Urinary bladder (tissue), 4 donors: Measurements from ENCODE around the gene GSG1. TPM values are rescaled to one million over a fixed set of nuclear protein-coding genes. Genes with fewer than 3 reads are reported as not detected.
"Not testable (repeated sequence)": the region's sequence is repeated elsewhere in the genome, so short reads cannot be mapped to it uniquely, and the experiment has no call there.

Source experiments
- DNase-seq: peaks from one replicate; pipeline ENCODE4 v3.0.0-alpha.2; 2015; ENCODE audit errors: extremely low spot score
- H3K27ac ChIP-seq: one replicate; pipeline ENCODE4 v1.5.1; 2013; ENCODE audit warnings: low read depth, mild to moderate bottlenecking, moderate library complexity
- H3K36me3 ChIP-seq: one replicate; pipeline ENCODE4 v1.6.1; 2013; ENCODE audit warnings: mild to moderate bottlenecking, moderate library complexity; ENCODE audit not compliant: insufficient read depth
- H3K4me1 ChIP-seq: one replicate; pipeline ENCODE4 v1.6.1; 2013; ENCODE audit warnings: mild to moderate bottlenecking, moderate library complexity; ENCODE audit not compliant: insufficient read depth
- H3K4me3 ChIP-seq: one replicate; pipeline ENCODE4 v1.5.1; 2013; ENCODE audit warnings: low read depth, low read length
- WGBS: extraction: QIAGEN DNeasy Blood & Tissue Kit; methylation state at CpG from one replicate; pipeline ENCODE4 v1.1.7; 2013; 5-methylcytosine and 5-hydroxymethylcytosine counted together
- polyA plus RNA-seq: library from polyadenylated mRNA; stranded (reverse); fragments of 200-250 nt; gene quantifications from one replicate; pipeline ENCODE4 v1.2.3, GENCODE V29; 2013
- total RNA-seq: library from RNA; depleted of rRNA; stranded (reverse); fragments of >200 nt; gene quantifications from one replicate; pipeline ENCODE4 v1.2.3, GENCODE V29; 2014
- donor health status: healthy with polysubstance abuse.
- donor health status: healthy.

Gene GSG1
- total and polyA plus RNA-seq, 2 donors: 1.1 TPM; not detected in 1

DNA sequence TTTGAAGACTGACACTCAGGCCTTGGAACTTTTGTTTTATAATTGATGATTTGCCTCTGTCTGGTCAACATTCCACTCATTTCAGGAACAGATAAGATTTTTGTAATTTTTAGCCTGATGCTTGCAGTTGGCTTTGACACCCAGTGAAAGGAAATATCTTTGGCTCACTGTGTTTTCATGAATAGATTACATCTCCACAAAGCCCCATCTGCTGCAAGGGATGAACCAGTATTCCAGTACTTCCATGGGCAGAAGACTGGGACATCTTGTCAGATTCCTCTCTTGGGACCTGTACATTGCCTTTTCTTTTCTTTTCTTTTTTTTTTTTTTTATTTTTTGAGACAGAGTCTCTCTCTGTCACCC lies 28.4 kb downstream of the GSG1 start:
- DNase-seq: no peak
- Histone ChIP-seq H3K4me1 (no peaks in the 10 kb centered on the region), H3K4me3 (no peak overlapping the region), H3K36me3 (no peaks in the 10 kb centered on the region), H3K27ac (no peak overlapping the region)

DNA sequence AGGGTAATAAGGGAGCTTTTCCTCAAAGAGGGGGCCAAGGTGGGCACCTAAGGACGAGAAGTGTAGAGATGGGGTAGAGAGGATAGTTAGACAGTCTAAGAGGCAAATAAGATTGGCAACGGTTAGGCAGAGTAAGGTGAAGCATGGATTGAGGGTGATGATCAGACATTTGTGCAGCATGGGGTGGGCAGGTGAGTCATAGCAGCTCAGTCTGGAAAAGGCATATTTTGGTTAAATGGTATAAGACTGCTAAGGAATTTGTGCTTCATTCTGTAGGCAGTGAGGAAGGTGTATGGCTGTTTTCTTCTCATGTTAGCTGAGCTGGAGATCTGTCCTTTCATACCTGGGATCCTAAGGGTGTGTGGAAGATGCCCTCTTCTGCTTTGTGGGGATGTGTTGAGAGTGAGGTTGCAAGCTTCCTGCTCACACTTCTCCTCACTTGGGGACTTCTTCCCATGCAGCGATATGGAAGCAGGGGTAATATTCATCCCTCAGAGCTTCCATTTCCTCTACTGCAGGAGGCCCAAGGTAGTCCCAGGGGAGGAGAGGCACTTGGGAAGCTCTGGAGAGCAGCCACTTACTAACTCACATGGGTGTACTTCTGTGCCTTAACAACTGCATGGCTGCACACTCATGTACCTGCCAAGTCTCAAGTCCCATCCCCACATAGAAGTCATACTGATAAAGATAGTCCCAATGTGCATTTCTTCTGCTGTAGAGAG lies 28.9 kb downstream of the GSG1 start:
- no peak for DNase-seq
- H3K36me3 ChIP-seq: no peaks in the 10 kb centered on the region
- H3K4me1 ChIP-seq: no peaks in the 10 kb centered on the region
- H3K4me3 ChIP-seq: no peak overlapping the region
- H3K27ac ChIP-seq: no peak overlapping the region
- WGBS: 93% methylated on average over 3 of the region's 3 CpGs

DNA sequence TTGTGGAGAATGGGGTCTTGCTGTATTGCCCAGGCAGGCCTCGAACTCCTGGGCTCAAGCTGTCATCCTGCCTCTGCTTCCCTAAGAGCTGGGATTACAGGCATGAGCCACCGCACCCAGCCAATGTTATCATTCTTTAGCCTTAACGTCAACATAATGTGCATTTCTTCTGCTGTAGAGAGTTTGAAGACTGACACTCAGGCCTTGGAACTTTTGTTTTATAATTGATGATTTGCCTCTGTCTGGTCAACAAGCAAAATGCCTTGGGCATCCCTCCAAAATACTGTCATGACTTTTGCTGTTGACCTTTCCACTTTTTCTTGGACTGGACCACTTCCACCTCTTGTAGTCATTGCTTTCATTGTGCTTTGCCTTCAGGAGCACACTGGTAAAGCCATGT lies 30.3 kb downstream of the GSG1 start:
- no peaks in the 10 kb centered on the region for H3K36me3 ChIP-seq
- 72% methylated on average over 3 of the region's 3 CpGs for WGBS
- DNase-seq: no peak

DNA sequence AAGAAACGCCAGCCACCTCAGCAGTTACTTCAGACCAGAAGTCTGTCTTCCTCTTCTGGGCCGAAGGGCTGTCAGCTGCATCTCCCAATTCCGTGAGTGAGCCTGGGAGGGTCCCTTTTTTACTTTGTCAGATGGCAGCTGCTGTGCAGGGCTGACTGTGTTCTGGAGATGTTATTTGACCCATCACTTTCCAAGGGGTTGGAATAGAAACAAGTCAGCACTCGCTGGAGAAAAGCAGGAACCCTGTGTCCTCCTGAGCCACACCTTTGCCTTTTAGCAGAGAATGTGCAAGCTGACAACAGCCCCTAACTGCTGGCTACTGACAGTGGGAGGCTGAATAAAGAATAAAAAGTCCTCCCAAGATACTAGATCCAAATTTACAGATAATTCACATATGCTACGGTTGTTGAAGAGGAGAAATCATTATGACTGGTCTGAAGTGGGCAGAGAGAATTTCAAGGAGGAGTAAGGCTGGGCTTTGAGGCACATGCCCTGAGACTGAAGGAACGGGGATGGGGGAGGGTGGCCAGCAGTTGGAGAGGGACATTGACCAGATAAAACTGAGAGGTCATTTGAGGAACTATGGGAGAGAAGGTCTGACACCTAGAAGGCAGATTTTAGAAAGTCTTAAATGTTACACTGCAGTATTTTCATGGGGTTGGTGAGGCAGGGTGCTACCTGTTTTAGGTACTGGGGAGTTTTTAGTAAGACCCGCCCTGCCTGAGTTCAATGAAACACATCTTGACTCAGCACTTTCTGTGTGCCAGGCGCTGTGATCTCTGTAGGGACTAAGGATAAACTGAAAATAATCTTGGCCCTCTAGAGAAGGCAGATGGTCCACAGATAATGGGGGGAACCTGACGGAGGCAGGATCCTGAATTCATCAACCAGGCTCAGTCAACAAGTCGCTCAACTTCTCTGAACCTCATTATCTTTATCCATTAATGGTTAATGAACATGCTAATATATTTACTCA lies 31.9 kb downstream of the GSG1 start:
- Histone ChIP-seq H3K4me3 (no peak overlapping the region), H3K4me1 (no peaks in the 10 kb centered on the region), H3K27ac (no peak overlapping the region), H3K36me3 (no peaks in the 10 kb centered on the region)
- no peak for DNase-seq
- WGBS: 74% methylated on average over 10 of the region's 10 CpGs

More for the DNA sequence above, 30.3 kb downstream of the GSG1 start:
- Histone ChIP-seq H3K4me3 (no peak overlapping the region), H3K27ac (no peak overlapping the region), H3K4me1 (no peaks in the 10 kb centered on the region)

DNA sequence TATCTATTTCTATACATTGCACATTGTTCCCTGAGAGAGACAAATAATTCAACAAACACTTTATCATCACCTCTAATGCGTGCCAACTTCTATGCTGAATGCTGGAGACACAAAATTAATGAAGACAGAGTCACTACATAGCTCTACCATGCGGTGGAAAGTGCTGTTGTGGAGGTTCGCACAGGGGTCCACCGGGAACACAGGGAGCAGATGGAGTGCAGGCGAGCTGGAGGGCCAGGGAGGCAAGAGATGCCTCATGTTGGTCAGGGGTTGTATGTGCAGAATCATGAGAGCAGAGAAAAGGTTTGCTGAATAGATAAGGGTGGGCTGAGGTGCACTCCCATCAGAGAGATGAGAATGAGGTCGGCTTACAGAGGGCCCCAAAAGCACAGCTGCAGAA lies 34.1 kb downstream of the GSG1 start:
- no peak for DNase-seq
- Histone ChIP-seq H3K36me3 (no peaks in the 10 kb centered on the region), H3K4me1 (no peaks in the 10 kb centered on the region), H3K27ac (no peak overlapping the region), H3K4me3 (no peak overlapping the region)
- WGBS: 85% methylated on average over 6 of the region's 6 CpGs

DNA sequence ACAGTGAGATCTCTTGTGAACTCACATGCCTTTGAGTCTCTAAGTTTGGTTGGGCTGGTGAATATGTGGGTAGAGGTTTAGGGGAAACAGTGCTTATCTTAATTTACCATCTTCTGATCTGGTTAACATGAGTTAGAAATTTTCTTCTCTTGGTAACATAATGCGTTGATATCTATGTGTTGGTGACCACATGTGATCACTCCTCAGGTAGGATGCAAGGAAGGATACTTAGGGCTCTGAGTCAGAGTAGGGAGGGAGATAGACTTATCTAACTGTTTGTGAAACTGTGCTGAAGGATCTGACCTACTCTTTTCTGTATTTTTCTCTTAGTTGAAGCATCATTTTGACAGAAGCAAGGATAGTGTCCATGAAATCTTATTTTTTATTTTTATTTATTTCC lies 36.1 kb downstream of the GSG1 start:
- Histone ChIP-seq H3K4me3 (no peak overlapping the region), H3K4me1 (no peaks in the 10 kb centered on the region), H3K36me3 (no peaks in the 10 kb centered on the region), H3K27ac (no peak overlapping the region)
- WGBS: 92% methylated on average over 1 of the region's 1 CpG
- no peak for DNase-seq

DNA sequence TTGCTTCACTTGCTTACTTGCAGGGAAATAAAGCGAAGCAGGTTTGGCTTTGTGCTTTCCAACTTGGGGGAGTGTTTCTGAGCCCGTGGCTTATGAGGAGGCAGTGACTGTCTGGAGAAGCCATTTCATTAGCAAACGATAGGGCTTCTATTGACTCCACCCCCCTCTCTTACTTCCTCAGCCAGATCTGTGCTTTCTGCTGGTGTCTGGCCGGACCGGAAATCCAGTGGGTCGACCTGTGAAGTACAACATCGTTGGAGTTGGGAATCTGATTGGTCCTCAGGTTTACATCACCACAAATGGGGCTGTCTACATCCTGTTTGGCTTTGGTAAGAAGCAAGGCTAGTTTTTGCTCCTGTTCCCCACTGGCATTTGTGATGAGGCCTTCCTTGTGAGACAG lies 37.0 kb downstream of the GSG1 start:
- 87% methylated on average over 7 of the region's 7 CpGs for WGBS
- Histone ChIP-seq H3K36me3 (no peaks in the 10 kb centered on the region), H3K4me1 (no peaks in the 10 kb centered on the region), H3K4me3 (no peak overlapping the region), H3K27ac (no peak overlapping the region)
- DNase-seq: no peak

DNA sequence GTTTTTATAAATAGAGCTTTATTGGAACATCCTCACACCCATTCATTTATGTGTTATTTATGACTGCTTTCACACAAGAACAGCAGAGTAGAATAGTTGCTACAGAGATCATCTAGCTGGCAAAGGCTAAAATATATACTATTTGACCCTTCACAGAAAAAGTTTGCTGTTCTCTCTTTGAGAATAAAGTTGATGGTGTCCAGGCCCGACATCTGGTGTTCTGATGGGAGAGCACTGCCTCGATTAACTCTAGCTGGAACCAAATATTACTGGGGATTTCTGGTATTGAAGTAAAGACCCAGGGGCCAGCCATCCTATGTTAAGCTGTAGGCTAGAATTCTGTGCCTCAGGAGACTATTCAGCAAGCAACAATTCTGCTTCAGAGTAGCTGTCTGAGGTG lies 37.5 kb downstream of the GSG1 start:
- no peak for DNase-seq
- WGBS: 69% methylated on average over 2 of the region's 2 CpGs
- Histone ChIP-seq H3K4me1 (no peaks in the 10 kb centered on the region), H3K4me3 (no peak overlapping the region), H3K27ac (no peak overlapping the region), H3K36me3 (no peaks in the 10 kb centered on the region)

DNA sequence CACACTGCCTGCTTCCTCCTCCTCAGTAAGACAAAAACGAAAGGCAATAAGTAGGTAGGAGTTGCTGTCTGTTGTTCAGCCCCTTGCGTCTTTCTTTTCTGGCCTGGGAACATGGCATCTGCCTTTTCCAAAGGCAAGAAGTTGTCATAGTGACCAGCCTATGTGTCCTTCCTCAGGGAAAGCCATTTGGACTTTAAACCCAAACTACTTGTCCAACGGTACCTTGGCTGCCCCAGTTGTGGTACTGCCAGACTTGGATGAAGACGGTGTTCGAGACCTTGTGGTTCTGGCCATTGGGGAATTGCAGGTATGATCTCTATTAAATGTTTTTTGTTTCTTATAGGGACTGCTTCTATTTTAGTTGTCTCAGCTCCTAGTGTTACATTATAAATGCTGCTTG lies 40.8 kb downstream of the GSG1 start:
- WGBS: 94% methylated on average over 5 of the region's 5 CpGs
- Histone ChIP-seq H3K4me1 (no peaks in the 10 kb centered on the region), H3K36me3 (no peaks in the 10 kb centered on the region), H3K27ac (no peak overlapping the region), H3K4me3 (no peak overlapping the region)
- DNase-seq: no peak

DNA sequence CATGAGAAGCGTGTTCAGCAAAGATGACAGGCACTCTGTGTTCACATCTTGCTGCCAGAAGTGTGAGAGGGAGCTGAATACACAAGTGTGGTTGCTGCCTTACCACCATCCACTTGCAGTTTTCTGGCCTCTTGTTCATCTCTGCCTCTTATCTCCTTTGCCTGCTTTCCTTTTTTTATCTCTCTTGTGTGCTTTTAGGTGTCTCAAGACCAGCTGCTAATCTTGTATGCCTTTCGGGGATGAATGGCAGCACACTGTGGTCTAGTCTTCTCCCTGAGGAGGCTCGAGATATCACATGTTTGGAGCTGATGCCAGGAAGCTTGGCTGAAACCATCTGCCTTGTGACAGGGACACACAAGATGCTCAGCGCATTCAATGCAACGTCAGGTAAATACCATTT lies 42.1 kb downstream of the GSG1 start:
- no peak for DNase-seq
- Histone ChIP-seq H3K36me3 (no peaks in the 10 kb centered on the region), H3K4me3 (no peak overlapping the region), H3K27ac (no peak overlapping the region), H3K4me1 (no peaks in the 10 kb centered on the region)
- WGBS: 89% methylated on average over 5 of the region's 5 CpGs

DNA sequence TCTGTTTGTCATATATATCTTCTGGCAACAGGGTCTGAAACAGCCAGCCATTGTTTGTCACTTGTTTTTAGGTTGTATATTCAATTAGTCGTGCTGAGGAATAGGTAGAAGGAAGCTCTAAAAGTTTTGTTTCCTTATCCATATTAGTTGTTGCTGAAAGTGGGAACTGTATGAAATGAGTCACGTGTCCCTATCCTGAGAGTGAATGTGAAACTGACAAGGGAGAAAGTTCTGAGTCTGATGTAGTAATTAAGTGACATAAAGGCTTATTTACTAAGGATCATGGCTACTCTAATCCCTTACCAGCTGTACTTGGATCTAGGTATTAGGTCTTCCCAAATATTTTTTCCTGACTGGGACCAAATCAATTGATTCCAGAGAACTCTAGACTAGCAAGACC lies 42.9 kb downstream of the GSG1 start:
- H3K27ac ChIP-seq: no peak overlapping the region
- no peak overlapping the region for H3K4me3 ChIP-seq
- WGBS: 87% methylated on average over 2 of the region's 2 CpGs
- no peak for DNase-seq
- H3K4me1 ChIP-seq: no peaks in the 10 kb centered on the region
- H3K36me3 ChIP-seq: no peaks in the 10 kb centered on the region

DNA sequence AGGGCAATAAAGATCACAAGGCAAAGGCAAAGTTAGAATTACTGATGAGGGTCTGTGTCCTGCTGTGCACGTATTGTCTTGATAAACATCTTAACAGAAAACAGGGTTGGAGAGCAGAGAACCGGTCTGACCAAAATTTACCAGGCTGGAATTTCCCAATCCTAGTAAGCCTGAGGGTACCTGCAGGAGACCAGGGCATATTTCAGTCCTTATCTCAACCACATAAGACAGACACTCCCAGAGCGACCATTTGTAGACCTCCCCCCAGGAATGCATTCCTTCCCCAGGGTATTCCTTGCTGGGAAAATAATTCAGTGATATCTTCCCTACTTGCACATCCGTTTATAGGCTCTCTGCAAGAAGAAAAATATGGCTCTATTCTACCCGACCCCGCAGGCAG lies 49.9 kb downstream of the GSG1 start:
- not testable (repeated sequence) for H3K4me3 ChIP-seq, H3K4me1 ChIP-seq, H3K27ac ChIP-seq, H3K36me3 ChIP-seq, DNase-seq
- WGBS: 84% methylated on average over 6 of the region's 6 CpGs

DNA sequence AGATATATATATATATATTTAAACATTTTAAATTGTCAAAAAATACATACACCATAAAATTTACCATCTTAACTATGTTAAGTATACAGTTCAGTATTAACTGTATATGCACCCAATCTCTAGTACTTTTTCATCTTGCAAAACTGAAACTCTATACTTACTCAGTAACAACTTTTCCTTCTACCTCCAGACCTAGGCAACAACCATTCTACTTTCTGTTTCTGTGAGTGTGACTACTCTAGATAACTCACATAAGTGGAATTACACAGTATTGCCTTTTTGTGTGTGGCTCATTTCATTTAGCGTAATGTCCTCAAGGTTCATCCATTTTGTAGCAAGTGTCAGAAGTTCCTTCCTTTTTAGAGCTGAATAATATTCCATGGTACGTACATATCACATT lies 51.0 kb downstream of the GSG1 start:
- no peak for DNase-seq
- H3K36me3 ChIP-seq: peaks cover 1% of the 10 kb centered on the region
- H3K4me1 ChIP-seq: no peaks in the 10 kb centered on the region
- 49% methylated on average over 2 of the region's 2 CpGs for WGBS
- H3K27ac ChIP-seq: no peak overlapping the region
- H3K4me3 ChIP-seq: no peak overlapping the region

DNA sequence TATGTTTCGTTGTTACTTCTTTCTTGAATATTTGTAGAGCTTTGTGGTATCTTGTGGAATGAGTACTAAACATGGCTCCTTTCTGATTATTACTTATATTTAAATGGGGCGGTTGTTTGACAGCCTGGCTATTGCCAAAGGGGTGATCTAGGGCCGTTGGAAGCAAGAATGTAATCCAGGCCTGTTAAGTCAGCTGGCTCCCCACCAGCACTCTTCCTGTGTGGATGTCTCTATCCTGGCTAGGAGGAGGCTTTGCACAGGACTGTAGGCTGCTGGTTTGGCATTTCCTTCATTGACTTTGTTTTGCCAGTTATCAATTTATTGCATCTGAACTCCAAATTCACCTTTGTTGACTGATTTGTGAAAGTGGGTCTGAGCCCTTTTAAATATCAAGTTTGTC lies 53.7 kb downstream of the GSG1 start:
- no peak overlapping the region for H3K27ac ChIP-seq
- 67% methylated on average over 3 of the region's 3 CpGs for WGBS
- H3K36me3 ChIP-seq: peaks cover 1% of the 10 kb centered on the region

More for the DNA sequence above, 53.7 kb downstream of the GSG1 start:
- H3K4me3 ChIP-seq: no peak overlapping the region
- DNase-seq: no peak
- H3K4me1 ChIP-seq: no peaks in the 10 kb centered on the region
